ENCODE measurements around the gene KCNIP4.

KCNIP4 gene

GRCh38 chr4:20983763-20984575 is 964.6 kb downstream of the KCNIP4 start:
- TF ChIP-seq CTCF (IDR thresholded peaks at IDR 0.05; ENCODE audit: low read depth, low read length, missing control alignments) = no peak
- no peak overlapping the region for H3K4me3 ChIP-seq (ENCODE audit: low read depth, low read length)
- DNase-seq (ENCODE audit: low read depth) = no peak

GRCh38 chr4:20982544-20982943 is 966.0 kb downstream of the KCNIP4 start:
- no peak for TF ChIP-seq CTCF (IDR thresholded peaks at IDR 0.05; ENCODE audit: low read depth, low read length, missing control alignments)
- DNase-seq (ENCODE audit: low read depth) = no peak
- H3K4me3 ChIP-seq (ENCODE audit: low read depth, low read length) = no peak overlapping the region

- no peak for TF ChIP-seq CTCF (IDR thresholded peaks at IDR 0.05; ENCODE audit: low read depth, low read length, missing control alignments)
- H3K4me3 ChIP-seq (ENCODE audit: low read depth, low read length) = no peak overlapping the region
- DNase-seq (ENCODE audit: low read depth) = no peak
These were observed 988.3 kb downstream of the KCNIP4 start for GRCh38 chr4:20960291-20960690.

- no peak for DNase-seq (ENCODE audit: low read depth)
- TF ChIP-seq CTCF (IDR thresholded peaks at IDR 0.05; ENCODE audit: low read depth, low read length, missing control alignments) = no peak
These were observed 994.0 kb downstream of the KCNIP4 start for GRCh38 chr4:20954541-20954940.

GRCh38 chr4:20944961-20945360 is 1003.6 kb downstream of the KCNIP4 start:
- H3K4me3 ChIP-seq (ENCODE audit: low read depth, low read length) = no peak overlapping the region
- no peak for TF ChIP-seq CTCF (IDR thresholded peaks at IDR 0.05; ENCODE audit: low read depth, low read length, missing control alignments)
- no peak for DNase-seq (ENCODE audit: low read depth)

More at GRCh38 chr4:20954541-20954940, 994.0 kb downstream of the KCNIP4 start:
- H3K4me3 ChIP-seq (ENCODE audit: low read depth, low read length) = no peak overlapping the region

- no peak overlapping the region for H3K4me3 ChIP-seq (ENCODE audit: low read depth, low read length)
- no peak for TF ChIP-seq CTCF (IDR thresholded peaks at IDR 0.05; ENCODE audit: low read depth, low read length, missing control alignments)
- no peak for DNase-seq (ENCODE audit: low read depth)
These were observed 1004.1 kb downstream of the KCNIP4 start for GRCh38 chr4:20944451-20944850.

- no peak for TF ChIP-seq CTCF (IDR thresholded peaks at IDR 0.05; ENCODE audit: low read depth, low read length, missing control alignments)
- H3K4me3 ChIP-seq (ENCODE audit: low read depth, low read length) = no peak overlapping the region
- no peak for DNase-seq (ENCODE audit: low read depth)
These were observed 1010.4 kb downstream of the KCNIP4 start for GRCh38 chr4:20938204-20938603.
